ENCODE data around the gene CAMTA1. TPM values are rescaled to one million over a fixed set of nuclear protein-coding genes. Genes with fewer than 3 reads are reported as not detected.

Gene CAMTA1
- total RNA-seq, 1 donor from 2014 or later: 63.8 TPM

DNA sequence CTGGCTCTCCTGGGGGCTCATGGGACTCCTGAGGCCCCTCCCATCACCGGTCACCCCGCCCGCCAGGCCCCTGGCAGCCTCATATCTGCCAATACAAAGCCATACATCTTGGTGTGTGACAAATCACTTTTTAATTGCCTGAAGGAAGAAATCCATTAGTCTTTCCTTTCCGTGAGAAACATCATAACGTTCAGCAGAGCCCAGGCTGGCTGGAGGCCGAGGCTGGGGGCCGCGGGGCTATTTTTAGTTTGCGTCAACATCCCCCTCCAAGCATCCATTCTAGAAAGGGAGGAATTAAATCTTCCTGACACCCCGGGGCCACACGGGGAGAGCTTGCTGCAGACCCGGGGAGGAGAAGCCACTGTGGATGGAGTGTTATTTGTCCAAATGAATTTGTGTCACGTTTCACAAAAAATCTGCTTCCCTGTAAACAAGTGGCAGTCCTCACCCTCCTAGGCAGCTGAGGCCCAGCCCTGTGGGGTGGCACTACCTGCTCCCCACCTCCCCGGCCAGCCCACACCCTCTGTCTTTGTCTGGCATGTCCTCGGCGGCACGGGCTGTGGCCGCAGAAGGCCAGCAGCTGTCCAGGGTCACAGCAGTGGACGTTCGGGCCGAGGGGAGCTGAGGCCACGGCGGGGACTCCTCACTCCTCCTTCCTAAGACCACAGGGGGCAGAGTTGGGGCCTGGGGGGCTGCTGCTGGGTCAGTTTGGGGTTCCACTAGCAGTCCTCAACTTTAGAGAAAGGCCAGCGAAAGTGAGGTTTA, 749.0 kb downstream of the CAMTA1 start:
- Mint-ChIP-seq H3K4me1 (ENCODE audit: low read depth) (peaks cover 35% of the 10 kb centered on the region), H3K36me3 (ENCODE audit: low read depth) (no peaks in the 10 kb centered on the region)

DNA sequence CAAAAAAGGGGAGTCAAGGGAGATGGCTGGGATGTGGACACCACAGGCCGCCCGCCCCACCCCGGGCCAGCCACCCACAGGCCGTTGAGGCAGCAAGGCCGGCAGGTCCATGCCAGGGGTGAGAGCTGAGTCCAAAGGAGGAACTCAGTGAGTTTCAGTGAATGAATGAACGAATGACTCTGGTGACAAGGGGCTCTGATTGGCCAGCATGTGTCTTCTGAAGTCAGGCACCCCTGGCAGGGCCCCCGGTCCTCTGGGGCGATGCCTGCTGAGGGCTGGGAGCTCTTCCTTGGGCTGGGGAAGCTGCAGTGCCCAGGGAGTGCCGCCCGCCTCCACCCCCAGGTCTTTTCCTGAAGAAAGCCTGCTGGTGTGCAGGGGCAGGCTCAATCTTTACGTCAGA, 749.8 kb downstream of the CAMTA1 start:
- Mint-ChIP-seq H3K36me3 (ENCODE audit: low read depth) (no peaks in the 10 kb centered on the region), H3K4me1 (ENCODE audit: low read depth) (peaks cover 38% of the 10 kb centered on the region), H3K4me3 (ENCODE audit: unreplicated experiment) (no peak overlapping the region), H3K9me3 (ENCODE audit: low read depth) (peaks cover 5% of the 10 kb centered on the region), H3K27me3 (ENCODE audit: low read depth) (no peaks in the 10 kb centered on the region), H3K27ac (ENCODE audit: unreplicated experiment) (no peak overlapping the region)
- DNase-seq (ENCODE audit: low spot score): no peak
- TF ChIP-seq, protein P1, sequence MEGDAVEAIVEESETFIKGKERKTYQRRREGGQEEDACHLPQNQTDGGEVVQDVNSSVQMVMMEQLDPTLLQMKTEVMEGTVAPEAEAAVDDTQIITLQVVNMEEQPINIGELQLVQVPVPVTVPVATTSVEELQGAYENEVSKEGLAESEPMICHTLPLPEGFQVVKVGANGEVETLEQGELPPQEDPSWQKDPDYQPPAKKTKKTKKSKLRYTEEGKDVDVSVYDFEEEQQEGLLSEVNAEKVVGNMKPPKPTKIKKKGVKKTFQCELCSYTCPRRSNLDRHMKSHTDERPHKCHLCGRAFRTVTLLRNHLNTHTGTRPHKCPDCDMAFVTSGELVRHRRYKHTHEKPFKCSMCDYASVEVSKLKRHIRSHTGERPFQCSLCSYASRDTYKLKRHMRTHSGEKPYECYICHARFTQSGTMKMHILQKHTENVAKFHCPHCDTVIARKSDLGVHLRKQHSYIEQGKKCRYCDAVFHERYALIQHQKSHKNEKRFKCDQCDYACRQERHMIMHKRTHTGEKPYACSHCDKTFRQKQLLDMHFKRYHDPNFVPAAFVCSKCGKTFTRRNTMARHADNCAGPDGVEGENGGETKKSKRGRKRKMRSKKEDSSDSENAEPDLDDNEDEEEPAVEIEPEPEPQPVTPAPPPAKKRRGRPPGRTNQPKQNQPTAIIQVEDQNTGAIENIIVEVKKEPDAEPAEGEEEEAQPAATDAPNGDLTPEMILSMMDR (IDR thresholded peaks at IDR 0.05): no peak

More for the DNA sequence above, 749.0 kb downstream of the CAMTA1 start:
- no peak for DNase-seq (ENCODE audit: low spot score)
- H3K27ac Mint-ChIP-seq (ENCODE audit: unreplicated experiment): peak overlapping the region; percentile 71
- no peak overlapping the region for H3K4me3 Mint-ChIP-seq (ENCODE audit: unreplicated experiment)
- H3K9me3 Mint-ChIP-seq (ENCODE audit: low read depth): peaks cover 5% of the 10 kb centered on the region
- TF ChIP-seq, protein P1 (IDR thresholded peaks at IDR 0.05): no peak
- H3K27me3 Mint-ChIP-seq (ENCODE audit: low read depth): no peaks in the 10 kb centered on the region

DNA sequence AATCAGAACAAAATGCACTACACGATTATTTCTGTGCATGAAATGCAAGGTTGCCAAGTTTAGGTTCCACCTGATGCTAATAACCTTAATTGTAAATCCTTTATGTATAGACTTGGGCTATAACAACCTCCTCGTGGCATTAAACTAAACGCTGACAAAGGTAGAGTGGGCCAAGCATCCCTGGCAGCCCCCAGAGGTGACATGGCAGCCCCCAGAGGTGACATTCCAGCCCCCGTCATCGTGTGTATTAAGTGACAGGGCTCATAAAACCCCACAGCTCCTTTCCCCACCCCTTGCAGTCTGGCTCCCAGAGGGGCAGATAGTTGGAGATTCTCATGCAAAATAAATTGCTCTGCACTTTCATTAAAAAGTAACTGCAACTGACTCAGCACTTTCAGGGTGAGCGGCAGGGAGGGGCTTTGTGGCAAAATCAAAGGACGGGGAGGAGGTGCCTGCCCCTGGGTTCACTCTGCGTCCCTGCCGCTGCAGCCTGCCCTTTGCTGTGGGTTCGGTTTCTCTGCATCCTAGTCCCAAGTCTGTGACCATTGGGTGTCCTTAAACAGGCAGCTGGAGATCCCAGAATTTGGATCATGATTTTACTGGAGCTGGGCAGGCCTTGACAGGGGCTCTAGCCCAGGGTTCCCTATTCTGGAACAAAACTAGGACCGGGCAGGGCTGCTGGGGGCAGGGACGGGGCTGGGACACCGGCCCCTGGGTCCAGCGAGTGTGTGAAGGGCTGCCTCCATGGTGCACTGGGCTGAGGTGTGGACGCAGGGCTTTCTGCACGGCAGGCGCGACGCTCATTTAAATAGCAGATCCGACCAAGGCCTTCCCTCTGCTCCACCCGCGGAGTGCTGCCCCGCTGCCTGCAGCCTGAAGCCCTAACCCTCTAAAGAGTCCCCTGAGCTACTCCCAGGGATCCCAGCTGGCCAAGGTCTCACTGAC, 751.0 kb downstream of the CAMTA1 start:
- H3K36me3 Mint-ChIP-seq (ENCODE audit: low read depth): no peaks in the 10 kb centered on the region
- H3K9me3 Mint-ChIP-seq (ENCODE audit: low read depth): peaks cover 5% of the 10 kb centered on the region
- DNase-seq (ENCODE audit: low spot score): no peak
- no peaks in the 10 kb centered on the region for H3K27me3 Mint-ChIP-seq (ENCODE audit: low read depth)
- peaks cover 38% of the 10 kb centered on the region for H3K4me1 Mint-ChIP-seq (ENCODE audit: low read depth)
- H3K4me3 Mint-ChIP-seq (ENCODE audit: unreplicated experiment): no peak overlapping the region
- H3K27ac Mint-ChIP-seq (ENCODE audit: unreplicated experiment): no peak overlapping the region
- TF ChIP-seq, protein P1 (IDR thresholded peaks at IDR 0.05): no peak

DNA sequence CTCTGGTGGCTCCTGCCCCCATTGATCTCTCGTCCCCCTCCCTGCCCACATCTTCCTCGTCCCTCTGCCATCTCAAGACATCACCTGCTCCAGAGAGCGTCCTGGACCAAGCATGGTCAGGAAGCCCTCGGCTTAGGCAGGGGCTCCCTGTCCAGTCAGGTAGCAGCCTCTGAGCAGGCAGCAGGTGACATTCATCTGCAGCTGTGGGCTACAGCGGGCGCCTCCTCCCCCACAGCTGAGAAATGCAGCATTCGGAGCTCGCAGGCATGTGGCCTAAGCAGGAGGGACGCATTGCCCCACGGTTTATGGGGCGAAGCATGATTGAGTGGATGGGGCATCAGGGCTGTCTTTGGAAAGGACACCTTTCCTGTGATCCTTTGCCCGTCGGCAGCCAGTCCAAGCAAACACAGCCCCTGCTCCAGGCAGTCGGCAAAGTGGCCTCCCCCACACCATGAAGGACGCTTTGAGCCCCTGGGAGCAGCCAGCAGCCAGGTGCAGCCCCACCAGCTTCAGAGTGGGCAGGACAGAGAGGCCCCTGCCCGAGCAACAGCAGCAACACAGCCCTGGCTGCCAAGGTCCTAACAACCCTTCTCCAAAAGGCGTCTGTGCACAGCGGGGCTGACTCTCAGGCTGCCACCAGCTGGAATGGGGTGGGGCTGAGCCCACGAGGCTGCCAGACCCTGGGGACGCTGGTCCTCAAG, 751.8 kb downstream of the CAMTA1 start:
- TF ChIP-seq, protein P1 (IDR thresholded peaks at IDR 0.05): no peak
- H3K27ac Mint-ChIP-seq (ENCODE audit: unreplicated experiment): no peak overlapping the region
- peaks cover 5% of the 10 kb centered on the region for H3K9me3 Mint-ChIP-seq (ENCODE audit: low read depth)
- H3K4me1 Mint-ChIP-seq (ENCODE audit: low read depth): peaks cover 38% of the 10 kb centered on the region
- no peak for DNase-seq (ENCODE audit: low spot score)
- H3K4me3 Mint-ChIP-seq (ENCODE audit: unreplicated experiment): no peak overlapping the region
- H3K36me3 Mint-ChIP-seq (ENCODE audit: low read depth): no peaks in the 10 kb centered on the region
- no peaks in the 10 kb centered on the region for H3K27me3 Mint-ChIP-seq (ENCODE audit: low read depth)

DNA sequence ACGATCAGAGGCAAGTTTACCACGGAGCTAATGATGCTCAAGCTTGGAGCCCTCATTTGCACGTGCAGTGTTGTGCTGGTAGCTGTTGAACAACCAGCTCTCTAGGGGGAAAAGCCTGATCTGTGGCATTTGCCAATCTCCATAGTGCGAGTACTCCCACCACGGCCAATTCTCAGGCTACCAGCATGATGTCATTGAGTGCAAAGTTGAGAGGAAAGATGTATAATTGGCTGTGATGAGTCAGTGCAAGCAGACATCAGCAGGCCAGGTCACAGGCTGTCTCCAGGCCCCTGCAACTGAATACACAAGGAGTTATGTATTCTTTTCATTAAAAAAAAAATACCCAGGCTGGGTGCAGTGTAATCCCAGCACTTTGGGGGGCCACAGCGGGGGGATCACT, 752.8 kb downstream of the CAMTA1 start:
- no peaks in the 10 kb centered on the region for H3K27me3 Mint-ChIP-seq (ENCODE audit: low read depth)
- H3K36me3 Mint-ChIP-seq (ENCODE audit: low read depth): no peaks in the 10 kb centered on the region
- no peak for DNase-seq (ENCODE audit: low spot score)
- no peak overlapping the region for H3K27ac Mint-ChIP-seq (ENCODE audit: unreplicated experiment)
- peaks cover 38% of the 10 kb centered on the region for H3K4me1 Mint-ChIP-seq (ENCODE audit: low read depth)
- no peak overlapping the region for H3K4me3 Mint-ChIP-seq (ENCODE audit: unreplicated experiment)
- peaks cover 5% of the 10 kb centered on the region for H3K9me3 Mint-ChIP-seq (ENCODE audit: low read depth)
- TF ChIP-seq, protein P1 (IDR thresholded peaks at IDR 0.05): no peak
